HCT116 (cell line): Measurements from ENCODE around the gene IFI44. TPM values are rescaled to one million over a fixed set of nuclear protein-coding genes. Genes with fewer than 3 reads are reported as not detected.

Experiments
- ATAC-seq: fragments of 200-7000 bp; cut with Tn5 transposase; 2 replicates; pipeline ENCODE4 v1.9.1; 2020; ENCODE audit warnings: mild to moderate bottlenecking, moderate library complexity
- BruUV-seq: library from RNA; stranded (reverse); fragments of 400-500 nt; replicated peaks from 2 replicates; lab custom pipeline; 2021; lab: Mats Ljungman, UMichigan
- CTCF ChIA-PET: fragments of 300-600 bp; sonication (Branson Sonifier 250); formaldehyde crosslinking; loops from one replicate; lab custom pipeline; 2021; ENCODE audit warnings: antibody characterized with exemption; lab: Charles Lee
- POLR2A ChIA-PET: fragments of 300-600, 350-600 bp; sonication (Branson Sonifier 250); formaldehyde crosslinking; loops from one replicate; lab custom pipeline; 2021; ENCODE audit warnings: antibody characterized with exemption; lab: Charles Lee
- RAD21 ChIA-PET, 2 experiments: fragments of 300-600 bp; sonication (Branson Sonifier 250); formaldehyde crosslinking; loops; one replicate each; lab custom pipeline; 2023; ENCODE audit warnings: low total read pairs in 2 of 2; ENCODE audit not compliant: uncharacterized antibody in 2 of 2, unreplicated experiment in 2 of 2, low non-redundant PET in 1 of 2; lab: Charles Lee
- DNase-seq: peaks from one replicate; pipeline ENCODE4 v3.0.0-alpha.2; 2010; ENCODE audit warnings: low read depth, low spot score
- H2AFZ ChIP-seq: fragments of 200-600 bp; shearing (Covaris generic), sonication (generic); 2 replicates; pipeline ENCODE4 v1.6.1; 2017; ENCODE audit warnings: low read depth, mixed run types, mixed read lengths, antibody characterized with exemption, low read length; ENCODE audit not compliant: poor library complexity, severe bottlenecking
- H3K27ac ChIP-seq: 2 replicates; pipeline ENCODE4 v1.5.1; 2012; ENCODE audit warnings: low read depth, low read length
- H3K27me3 ChIP-seq: fragments of 200-600 bp; sonication (generic); 2 replicates; pipeline ENCODE4 v1.6.1; 2016; ENCODE audit warnings: mixed run types, low read length, mixed read lengths; ENCODE audit not compliant: insufficient read depth
- H3K36me3 ChIP-seq, 2 experiments: fragments of 200-500 bp in 1 of 2; fragments of 200-600 bp in 1 of 2; sonication (Bioruptor generic) in 1 of 2; sonication (generic) in 1 of 2; 2 replicates each; pipeline versions ENCODE4 v1.5.1 to v1.6.1; 2014 to 2016; ENCODE audit warnings: low read length in 2 of 2, inconsistent platforms in 1 of 2, mixed read lengths in 1 of 2, mixed run types in 1 of 2; ENCODE audit not compliant: insufficient read depth in 2 of 2, control insufficient read depth in 1 of 2
- H3K4me1 ChIP-seq, 2 experiments: fragments of 200-600 bp in 1 of 2; sonication (generic) in 1 of 2; 2 replicates each; pipeline versions ENCODE4 v1.5.1 to v1.6.1; 2012 to 2017; ENCODE audit warnings: low read length in 2 of 2, inconsistent platforms in 1 of 2, mild to moderate bottlenecking in 1 of 2, mixed read lengths in 1 of 2, mixed run types in 1 of 2, moderate library complexity in 1 of 2; ENCODE audit not compliant: insufficient read depth in 2 of 2, control insufficient read depth in 1 of 2
- H3K4me2 ChIP-seq: fragments of 200-600 bp; sonication (generic); 2 replicates; pipeline ENCODE4 v1.6.1; 2017; ENCODE audit warnings: mixed run types, low read length, mixed read lengths
- H3K4me3 ChIP-seq, 2 experiments: fragments of 200-600 bp in 1 of 2; sonication (generic) in 1 of 2; replicated peaks in 1 of 2; 2 replicates each; pipeline ENCODE4 v1.5.1; 2011 to 2016; ENCODE audit warnings: low read length in 2 of 2, control low read depth in 1 of 2, low read depth in 1 of 2, mild to moderate bottlenecking in 1 of 2, mixed read lengths in 1 of 2, mixed run types in 1 of 2
- H3K79me2 ChIP-seq: fragments of 200-600 bp; sonication (generic); 2 replicates; pipeline ENCODE4 v1.6.1; 2017; ENCODE audit warnings: mild to moderate bottlenecking, mixed run types, low read length, moderate library complexity, mixed read lengths; ENCODE audit not compliant: insufficient read depth
- H3K9ac ChIP-seq: fragments of 200-600 bp; sonication (generic); 2 replicates; pipeline ENCODE4 v1.6.1; 2016; ENCODE audit warnings: low read length, mixed read lengths
- H3K9me2 ChIP-seq: fragments of 200-600 bp; sonication (generic), shearing (Covaris generic); 2 replicates; pipeline ENCODE4 v1.6.1; 2017; ENCODE audit warnings: mixed run types, mild to moderate bottlenecking, moderate library complexity; ENCODE audit not compliant: insufficient read depth
- H3K9me3 ChIP-seq, 2 experiments: fragments of 200-500 bp in 1 of 2; fragments of 200-600 bp in 1 of 2; sonication (Bioruptor generic) in 1 of 2; sonication (generic) in 1 of 2; 2 replicates each; pipeline ENCODE4 v1.6.1; 2014 to 2017; ENCODE audit warnings: low read length in 2 of 2, mixed read lengths in 2 of 2, inconsistent platforms in 1 of 2, low read depth in 1 of 2, mild to moderate bottlenecking in 1 of 2, mixed run types in 1 of 2, moderate library complexity in 1 of 2; ENCODE audit not compliant: control insufficient read depth in 1 of 2, insufficient read depth in 1 of 2
- H4K20me1 ChIP-seq: fragments of 200-600 bp; sonication (generic), shearing (Covaris generic); 2 replicates; pipeline ENCODE4 v1.6.1; 2017; ENCODE audit warnings: mixed run types, mild to moderate bottlenecking, moderate library complexity; ENCODE audit not compliant: insufficient read depth
- CEBPB ChIP-seq: IDR thresholded peaks from 2 replicates; pipeline ENCODE4 v1.6.1; 2012; ENCODE audit warnings: low read depth
- ELF1 ChIP-seq: IDR thresholded peaks from 2 replicates; pipeline ENCODE4 v1.6.1; 2012; ENCODE audit warnings: low read depth, borderline replicate concordance
- EZH2 ChIP-seq: fragments of 200-600 bp; sonication (generic); IDR thresholded peaks from 2 replicates; pipeline ENCODE4 v1.6.1; 2017; ENCODE audit warnings: antibody characterized with exemption, mixed run types
- EZH2phosphoT487 ChIP-seq: fragments of 200-600 bp; IDR thresholded peaks from 2 replicates; pipeline ENCODE4 v1.6.1; 2018; ENCODE audit warnings: antibody characterized with exemption, borderline replicate concordance
- FOSL1 ChIP-seq: IDR thresholded peaks from 2 replicates; pipeline ENCODE4 v1.6.1; 2012; ENCODE audit warnings: low read depth
- JUND ChIP-seq: IDR thresholded peaks from 2 replicates; pipeline ENCODE4 v1.6.1; 2012
- POLR2AphosphoS5 ChIP-seq: IDR thresholded peaks from 2 replicates; pipeline ENCODE4 v1.6.1; 2011; ENCODE audit warnings: mild to moderate bottlenecking, low read depth, low read length, moderate library complexity
- RAD21 ChIP-seq: IDR thresholded peaks from 2 replicates; pipeline ENCODE4 v1.6.1; 2012; ENCODE audit warnings: low read depth, mild to moderate bottlenecking
- TCF7L2 ChIP-seq: IDR thresholded peaks from 2 replicates; pipeline ENCODE4 v1.7.0; 2011; ENCODE audit warnings: borderline replicate concordance, inconsistent platforms; ENCODE audit not compliant: insufficient read depth, insufficient read length; ENCODE audit errors: extremely low read depth
- ZNF274 ChIP-seq: fragments of 200-500 bp; sonication (Bioruptor generic); IDR thresholded peaks from 2 replicates; pipeline ENCODE4 v1.6.1; 2014; ENCODE audit warnings: mild to moderate bottlenecking, low read depth, low read length, inconsistent platforms
- intact Hi-C: fragments of 100-400 bp; cut with micrococcal nuclease; formaldehyde crosslinking; loops from 2 replicates; pipeline ENCODE4 v1.10.0; 2022
- total RNA-seq: library from RNA; stranded (reverse); gene quantifications from one replicate; pipeline ENCODE4 v1.2.1, GENCODE V29; 2021; ENCODE audit not compliant: unreplicated experiment
- TF ChIP-seq, protein P1 (sequence below): IDR thresholded peaks from 2 replicates; pipeline ENCODE4 v1.6.1; 2011; ENCODE audit warnings: mild to moderate bottlenecking, low read length, moderate library complexity; ENCODE audit not compliant: insufficient replicate concordance; ENCODE audit errors: extremely low read depth

IFI44 gene
- total RNA-seq, 1 experiment from 2014 or later: 0.66 TPM

DNA sequence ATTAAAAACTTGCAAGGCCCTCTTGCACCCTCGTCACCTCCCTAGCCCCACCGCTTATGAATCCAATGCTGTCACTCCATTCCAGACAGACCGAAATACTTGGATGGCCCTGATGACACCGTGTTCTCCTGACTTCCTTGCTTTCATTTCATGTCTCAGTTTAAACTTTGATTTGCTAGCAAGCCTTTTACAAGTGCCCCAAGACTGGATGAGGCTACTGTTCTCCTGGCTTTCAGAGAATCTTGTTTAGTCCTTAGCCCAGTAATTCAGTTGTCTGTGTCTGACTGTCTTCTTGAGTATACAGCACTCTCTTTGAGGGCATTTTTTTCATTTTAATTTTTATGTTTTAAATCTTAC is 30.2 kb upstream of the IFI44 start:
- H3K4me2 ChIP-seq: no peak overlapping the region
- no peaks in the 10 kb centered on the region for H3K9me3 ChIP-seq
- H3K79me2 ChIP-seq: no peaks in the 10 kb centered on the region
- POLR2A ChIA-PET: no interaction called here
- H3K27ac ChIP-seq: no peak overlapping the region
- BruUV-seq: no TSS peak
- no peak for ATAC-seq
- no peak overlapping the region for H3K9ac ChIP-seq
- TF ChIP-seq ZNF274 (no peak), CEBPB (no peak), EZH2 (no peak), EZH2phosphoT487 (no peak), FOSL1 (no peak), RAD21 (no peak), ELF1 (no peak), JUND (no peak), POLR2AphosphoS5 (no peak), TCF7L2 (no peak)
- TF ChIP-seq, protein P1, sequence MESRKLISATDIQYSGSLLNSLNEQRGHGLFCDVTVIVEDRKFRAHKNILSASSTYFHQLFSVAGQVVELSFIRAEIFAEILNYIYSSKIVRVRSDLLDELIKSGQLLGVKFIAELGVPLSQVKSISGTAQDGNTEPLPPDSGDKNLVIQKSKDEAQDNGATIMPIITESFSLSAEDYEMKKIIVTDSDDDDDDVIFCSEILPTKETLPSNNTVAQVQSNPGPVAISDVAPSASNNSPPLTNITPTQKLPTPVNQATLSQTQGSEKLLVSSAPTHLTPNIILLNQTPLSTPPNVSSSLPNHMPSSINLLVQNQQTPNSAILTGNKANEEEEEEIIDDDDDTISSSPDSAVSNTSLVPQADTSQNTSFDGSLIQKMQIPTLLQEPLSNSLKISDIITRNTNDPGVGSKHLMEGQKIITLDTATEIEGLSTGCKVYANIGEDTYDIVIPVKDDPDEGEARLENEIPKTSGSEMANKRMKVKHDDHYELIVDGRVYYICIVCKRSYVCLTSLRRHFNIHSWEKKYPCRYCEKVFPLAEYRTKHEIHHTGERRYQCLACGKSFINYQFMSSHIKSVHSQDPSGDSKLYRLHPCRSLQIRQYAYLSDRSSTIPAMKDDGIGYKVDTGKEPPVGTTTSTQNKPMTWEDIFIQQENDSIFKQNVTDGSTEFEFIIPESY: no peak
- peaks cover 0 to 3% of the 10 kb centered on the region in 2 experiments; a peak in 2 of 4 replicates for H3K4me1 ChIP-seq
- no peaks in the 10 kb centered on the region for H3K27me3 ChIP-seq
- RAD21 ChIA-PET: no interaction called here
- H3K4me3 ChIP-seq: no peak overlapping the region
- H3K9me2 ChIP-seq: no peaks in the 10 kb centered on the region
- intact Hi-C loops: loop anchor here (5.0 kb wide), 1 partner anchor 578 kb away; no protein-coding TSS in a partner anchor
- no peaks in the 10 kb centered on the region for H3K36me3 ChIP-seq
- H2AFZ ChIP-seq: no peak overlapping the region
- no peak for DNase-seq
- H4K20me1 ChIP-seq: no peaks in the 10 kb centered on the region
- CTCF ChIA-PET: interaction anchor here (1.6 kb wide), 1 partner anchor 488 kb away, joined by 4 read pairs; no protein-coding TSS in a partner anchor
